DND-41 (cell line): ENCODE results near the gene NKX2-1.

Experiments
- ATAC-seq: fragments of 200-7000 bp; cut with Tn5 transposase; 3 replicates; pipeline ENCODE4 v1.9.1; 2021; ENCODE audit warnings: low read depth; ENCODE audit not compliant: insufficient read depth
- DNase-seq: peaks from one replicate; pipeline ENCODE4 v3.0.0-alpha.2; 2020
- H2AFZ ChIP-seq: 2 replicates; pipeline ENCODE4 v1.6.0; 2012; ENCODE audit warnings: low read depth, low read length
- H3K27ac ChIP-seq: 2 replicates; pipeline ENCODE4 v1.5.1; 2012; ENCODE audit warnings: low read length, inconsistent platforms
- H3K27me3 ChIP-seq: fragments of 200-600 bp; sonication (generic); 2 replicates; pipeline ENCODE4 v1.6.0; 2012; ENCODE audit warnings: low read length, mild to moderate bottlenecking, inconsistent platforms; ENCODE audit not compliant: insufficient read depth, poor library complexity
- H3K36me3 ChIP-seq: 2 replicates; pipeline ENCODE4 v1.5.1; 2012; ENCODE audit warnings: low read length, inconsistent platforms; ENCODE audit not compliant: insufficient read depth
- H3K4me1 ChIP-seq: 2 replicates; pipeline ENCODE4 v1.5.1; 2012; ENCODE audit warnings: mild to moderate bottlenecking, low read length; ENCODE audit not compliant: insufficient read depth
- H3K4me2 ChIP-seq: 2 replicates; pipeline ENCODE4 v1.6.0; 2012; ENCODE audit warnings: mild to moderate bottlenecking, moderate library complexity, low read length, inconsistent platforms; ENCODE audit not compliant: insufficient read depth
- H3K4me3 ChIP-seq, 2 experiments: fragments of 200-600 bp in 1 of 2; shearing (Covaris generic) in 1 of 2; 2 replicates each; pipeline ENCODE4 v1.5.1; 2012 to 2016; ENCODE audit warnings: inconsistent platforms in 2 of 2, low read length in 2 of 2, mild to moderate bottlenecking in 2 of 2, low read depth in 1 of 2, moderate library complexity in 1 of 2
- H3K79me2 ChIP-seq: 2 replicates; pipeline ENCODE4 v1.6.0; 2012; ENCODE audit warnings: low read length, inconsistent platforms; ENCODE audit not compliant: insufficient read depth
- H3K9ac ChIP-seq: 2 replicates; pipeline ENCODE4 v1.6.0; 2012; ENCODE audit warnings: low read depth, mild to moderate bottlenecking, inconsistent platforms, low read length, moderate library complexity
- H3K9me3 ChIP-seq: 2 replicates; pipeline ENCODE4 v1.5.1; 2012; ENCODE audit warnings: low read length, moderate library complexity, mild to moderate bottlenecking, inconsistent platforms; ENCODE audit not compliant: insufficient read depth, severe bottlenecking
- H4K20me1 ChIP-seq: 2 replicates; pipeline ENCODE4 v1.6.0; 2012; ENCODE audit warnings: low read length; ENCODE audit not compliant: insufficient read depth
- CTCF ChIP-seq: IDR thresholded peaks from 2 replicates; pipeline ENCODE4 v1.5.1; 2012; ENCODE audit warnings: borderline replicate concordance, low read length, moderate library complexity, mild to moderate bottlenecking; ENCODE audit not compliant: poor library complexity, severe bottlenecking; ENCODE audit errors: extremely low read depth
- EZH2 ChIP-seq: IDR thresholded peaks from 3 replicates; pipeline ENCODE4 v1.6.1; 2012; ENCODE audit warnings: borderline replicate concordance, low read depth, mild to moderate bottlenecking, moderate library complexity, low read length, inconsistent platforms; ENCODE audit not compliant: severe bottlenecking

NKX2-1 gene

GRCh38 chr14:36517242-36518030 is 2.6 kb downstream of the NKX2-1 start:
- Histone ChIP-seq H3K4me1 (no peaks in the 10 kb centered on the region), H3K9me3 (no peaks in the 10 kb centered on the region), H4K20me1 (no peaks in the 10 kb centered on the region), H3K27ac (no peak overlapping the region), H3K4me2 (no peak overlapping the region), H3K9ac (no peak overlapping the region), H2AFZ (no peak overlapping the region), H3K79me2 (no peaks in the 10 kb centered on the region), H3K4me3 (no peak overlapping the region), H3K36me3 (no peaks in the 10 kb centered on the region), H3K27me3 (peaks cover under 1% of the 10 kb centered on the region)
- TF ChIP-seq EZH2: no peak
- peak; percentile 71; the same call in 2 of the 3 replicates for ATAC-seq
- no peak for DNase-seq

- Histone ChIP-seq H4K20me1 (no peaks in the 10 kb centered on the region), H3K4me3 (no peak overlapping the region), H3K27ac (no peak overlapping the region), H3K9me3 (no peaks in the 10 kb centered on the region), H3K9ac (no peak overlapping the region), H3K4me2 (no peak overlapping the region), H2AFZ (no peak overlapping the region), H3K36me3 (no peaks in the 10 kb centered on the region), H3K4me1 (no peaks in the 10 kb centered on the region), H3K79me2 (no peaks in the 10 kb centered on the region), H3K27me3 (peaks cover 7% of the 10 kb centered on the region)
- no peak for TF ChIP-seq CTCF
- no peak for TF ChIP-seq EZH2
- no peak for DNase-seq
- no peak for ATAC-seq
Observed at GRCh38 chr14:36516719-36517241, 3.3 kb downstream of the NKX2-1 start.

- ATAC-seq: no peak
- no peak overlapping the region for H3K9ac ChIP-seq
- DNase-seq: no peak
- H3K79me2 ChIP-seq: no peaks in the 10 kb centered on the region
- H3K27ac ChIP-seq: no peak overlapping the region
- H3K4me1 ChIP-seq: no peaks in the 10 kb centered on the region
- peaks cover 8% of the 10 kb centered on the region for H3K27me3 ChIP-seq
- H3K9me3 ChIP-seq: no peaks in the 10 kb centered on the region
- no peak overlapping the region for H3K4me2 ChIP-seq
- H4K20me1 ChIP-seq: no peaks in the 10 kb centered on the region
- TF ChIP-seq EZH2 (no peak), CTCF (no peak)
- no peak overlapping the region for H3K4me3 ChIP-seq
- H3K36me3 ChIP-seq: no peaks in the 10 kb centered on the region
- peak overlapping the region; percentile 45; the same call in 1 of the 2 replicates for H2AFZ ChIP-seq
Observed at GRCh38 chr14:36515896-36516718, 3.9 kb downstream of the NKX2-1 start.

GRCh38 chr14:36515105-36515593 is 4.9 kb downstream of the NKX2-1 start:
- H3K4me3 ChIP-seq: no peak overlapping the region
- no peaks in the 10 kb centered on the region for H3K79me2 ChIP-seq
- no peaks in the 10 kb centered on the region for H3K9me3 ChIP-seq
- no peak overlapping the region for H3K9ac ChIP-seq
- ATAC-seq: no peak
- H3K27me3 ChIP-seq: peaks cover 17% of the 10 kb centered on the region
- no peak for TF ChIP-seq EZH2
- TF ChIP-seq CTCF: no peak
- H3K36me3 ChIP-seq: no peaks in the 10 kb centered on the region
- no peak overlapping the region for H3K4me2 ChIP-seq
- DNase-seq: no peak
- no peak overlapping the region for H3K27ac ChIP-seq
- H4K20me1 ChIP-seq: no peaks in the 10 kb centered on the region
- H2AFZ ChIP-seq: no peak overlapping the region
- H3K4me1 ChIP-seq: no peaks in the 10 kb centered on the region
